GM19395 (cell line): ENCODE results near the gene A3GALT2.

Experiments used
- ATAC-seq: cut with Tn5 transposase; IDR thresholded peaks from one replicate; pipeline ENCODE4 v1.9.1; 2021; ENCODE audit warnings: mild to moderate bottlenecking, moderate library complexity; ENCODE audit not compliant: unreplicated experiment

The A3GALT2 gene

GRCh38 chr1:33332881-33333280, 12.0 kb upstream of the A3GALT2 start:
- no peak for ATAC-seq

DNA sequence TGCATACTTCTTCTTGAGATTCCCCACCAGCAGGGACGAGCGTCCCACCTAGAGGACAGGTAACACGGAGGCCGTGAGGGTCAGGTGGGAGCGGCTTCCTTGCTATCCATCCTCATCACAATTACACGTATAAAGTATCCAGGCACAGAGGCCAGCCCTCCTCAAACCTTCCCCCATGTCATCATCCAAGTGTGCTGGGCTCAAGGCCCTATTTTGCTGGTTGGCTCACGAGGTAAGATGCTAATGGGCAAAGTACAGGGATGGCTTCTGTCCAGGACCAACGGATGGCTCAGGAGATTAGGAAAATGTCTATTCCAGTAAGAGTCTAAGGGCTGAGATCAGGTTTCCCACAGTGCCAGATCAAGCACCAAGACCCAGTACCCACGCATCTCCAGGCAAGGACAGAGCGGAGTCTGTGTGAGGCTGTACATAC, 11.5 kb upstream of the A3GALT2 start:
- ATAC-seq = no peak

- ATAC-seq = no peak
Observed at GRCh38 chr1:33331444-33332356, 10.8 kb upstream of the A3GALT2 start.

GRCh38 chr1:33330906-33331305, 10.0 kb upstream of the A3GALT2 start:
- ATAC-seq = no peak

GRCh38 chr1:33330361-33330890, 9.5 kb upstream of the A3GALT2 start:
- ATAC-seq = no peak

DNA sequence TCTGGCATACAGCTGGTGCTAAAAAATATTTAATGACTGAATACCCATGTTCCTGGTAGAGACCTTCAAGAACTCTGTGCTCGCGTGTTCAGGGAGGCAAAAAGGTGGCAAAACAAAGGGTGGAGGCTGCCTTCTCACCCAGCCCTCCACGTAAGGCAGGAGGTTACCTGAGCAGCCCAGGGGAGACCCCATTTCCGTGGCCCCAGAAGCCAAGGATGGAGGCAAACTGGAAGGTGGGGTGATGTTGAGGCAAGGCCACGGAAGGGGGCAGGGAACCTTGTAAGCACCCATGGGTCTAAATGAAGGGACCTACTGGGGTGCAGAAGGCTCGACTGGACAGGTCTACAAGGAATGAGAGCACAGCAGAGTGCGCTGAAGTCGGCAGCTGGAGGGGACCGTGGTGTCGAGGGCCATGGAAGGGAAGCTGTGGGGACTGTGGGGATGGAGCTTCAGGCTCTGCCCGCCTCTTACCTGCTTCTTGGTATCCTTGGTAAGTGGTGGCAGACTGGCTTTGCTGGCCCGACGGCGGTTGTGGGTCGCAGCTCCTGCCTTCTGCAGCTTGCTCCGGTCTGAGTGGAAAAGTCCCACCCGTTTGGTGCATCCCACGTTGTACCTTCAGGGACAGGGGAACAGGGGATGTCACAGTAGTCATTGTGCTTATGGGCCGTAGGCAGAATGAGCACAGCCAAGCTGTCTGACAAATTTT, 8.9 kb upstream of the A3GALT2 start:
- ATAC-seq = no peak

DNA sequence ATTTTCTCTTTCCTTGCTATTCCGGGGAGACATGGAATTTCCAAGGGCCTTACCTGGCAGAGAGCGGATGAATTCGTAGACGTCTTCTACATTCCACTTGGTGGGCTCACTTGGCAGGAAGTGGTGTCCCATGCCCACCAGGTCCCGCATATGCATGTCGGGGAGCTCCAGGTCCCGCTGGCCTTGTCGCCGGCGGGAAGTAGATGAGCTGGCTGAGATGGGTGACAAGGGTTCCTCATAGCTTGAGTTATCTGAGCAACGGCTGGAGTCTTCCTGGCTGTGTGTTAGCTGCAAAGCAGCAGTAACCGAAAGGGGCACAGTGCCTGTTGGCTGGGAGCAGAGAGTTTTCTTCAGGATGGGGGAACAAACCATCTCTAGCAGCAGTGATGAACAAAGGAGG, 7.9 kb upstream of the A3GALT2 start:
- ATAC-seq = no peak

- ATAC-seq = no peak
Observed at GRCh38 chr1:33327587-33328325, 6.9 kb upstream of the A3GALT2 start.

DNA sequence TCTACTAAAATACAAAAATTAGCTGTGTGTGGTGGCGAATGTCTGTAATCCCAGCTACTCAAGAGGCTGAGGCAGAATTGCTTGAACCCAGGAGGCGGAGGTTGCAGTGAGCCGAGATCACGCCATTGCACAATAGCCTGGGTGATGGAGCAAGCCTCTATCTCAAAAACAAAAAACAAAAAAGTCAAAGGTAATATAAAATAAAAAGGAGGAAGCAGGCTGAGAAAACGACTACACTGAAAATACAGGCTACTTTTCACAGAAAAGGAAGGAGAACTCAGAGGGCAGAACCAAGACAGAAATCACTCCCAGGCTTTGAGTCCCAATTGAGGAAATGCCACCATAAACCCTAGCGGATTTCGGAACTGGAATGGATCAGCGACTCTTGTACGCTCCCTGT, 5.9 kb upstream of the A3GALT2 start:
- ATAC-seq = no peak

DNA sequence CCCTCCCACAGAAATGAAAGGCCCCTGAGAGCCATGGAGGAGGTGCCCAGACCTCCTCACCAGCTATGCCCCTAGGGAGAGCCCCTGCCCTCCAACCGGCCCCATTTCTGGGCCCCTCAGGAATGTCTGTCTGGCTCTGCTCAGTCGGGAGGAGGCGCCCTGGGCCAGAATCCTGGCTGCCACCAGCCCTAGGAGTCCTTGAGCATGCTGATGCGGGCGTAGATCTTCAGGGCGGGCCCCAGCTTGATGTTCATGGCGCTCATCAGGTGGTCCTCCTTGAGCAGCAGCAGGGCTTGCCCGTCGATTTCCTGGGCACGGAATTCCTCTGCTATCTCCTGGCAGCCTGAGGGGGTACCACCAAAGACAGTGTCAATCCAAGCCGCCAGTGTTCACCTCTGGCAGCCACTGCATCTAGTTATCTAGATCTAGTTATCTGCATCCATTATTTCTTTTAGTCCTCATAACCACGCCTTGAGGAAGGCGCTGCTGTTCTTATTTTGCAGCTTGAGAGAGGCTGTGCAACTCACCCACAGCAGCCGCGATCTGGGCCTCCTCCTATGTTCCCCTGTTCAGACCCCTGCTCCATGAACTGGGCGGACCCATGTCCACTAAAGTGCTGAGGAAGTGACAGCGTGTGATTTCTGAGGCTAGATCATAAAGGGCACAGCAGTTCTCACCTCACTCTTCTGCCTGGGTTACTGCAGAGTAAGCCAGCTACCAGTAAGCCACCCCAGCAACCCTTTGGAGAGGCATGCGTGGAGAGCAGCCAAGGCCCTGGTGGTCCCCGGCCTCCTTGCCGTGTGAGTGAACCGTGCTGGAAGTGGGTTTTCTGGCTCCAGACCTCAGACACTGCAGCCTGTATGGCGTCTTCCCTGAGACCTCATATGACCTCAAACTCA, 4.0 kb upstream of the A3GALT2 start:
- no peak for ATAC-seq

DNA sequence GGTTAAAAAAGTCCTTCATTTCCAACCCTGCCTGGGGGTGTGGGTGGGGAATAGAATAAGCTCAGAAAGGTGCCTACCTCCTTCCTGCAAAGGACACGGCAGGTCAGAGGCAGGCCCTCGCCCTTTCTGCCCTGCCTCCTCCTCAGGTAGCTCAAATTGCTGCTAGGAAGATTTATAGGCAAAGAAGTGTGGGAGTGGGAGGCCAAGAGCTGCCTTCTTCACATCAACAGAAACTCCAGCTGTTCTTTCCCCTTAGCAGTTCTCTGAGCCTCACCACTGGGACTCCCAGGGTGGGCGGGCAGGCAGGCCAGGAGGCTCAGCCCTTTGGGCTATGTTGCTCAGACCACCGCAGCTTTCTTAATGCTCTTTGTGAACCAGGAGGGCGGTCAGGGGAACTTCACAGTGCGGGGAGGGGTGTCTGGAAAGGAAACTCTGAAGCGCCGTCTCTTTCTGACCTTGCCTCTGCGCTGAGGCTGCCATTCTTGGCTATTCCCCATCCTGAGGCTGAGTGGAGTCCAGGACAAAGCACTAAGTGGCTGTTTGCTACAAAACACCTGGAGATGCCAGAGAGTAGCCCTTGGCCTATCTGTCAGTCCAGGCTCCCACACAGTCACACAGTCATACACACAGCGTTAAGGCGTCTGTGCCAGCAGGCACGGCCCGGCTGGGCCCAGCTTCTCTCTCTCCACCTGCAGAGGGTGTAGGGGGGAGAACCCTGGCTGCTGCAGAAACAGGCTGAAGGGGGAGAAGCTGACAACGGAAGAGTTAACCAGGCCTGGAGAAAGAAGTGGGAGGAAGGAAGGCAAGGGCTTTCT, 3.0 kb upstream of the A3GALT2 start:
- no peak for ATAC-seq

- ATAC-seq = no peak
Observed at GRCh38 chr1:33322870-33323585, 2.1 kb upstream of the A3GALT2 start.

DNA sequence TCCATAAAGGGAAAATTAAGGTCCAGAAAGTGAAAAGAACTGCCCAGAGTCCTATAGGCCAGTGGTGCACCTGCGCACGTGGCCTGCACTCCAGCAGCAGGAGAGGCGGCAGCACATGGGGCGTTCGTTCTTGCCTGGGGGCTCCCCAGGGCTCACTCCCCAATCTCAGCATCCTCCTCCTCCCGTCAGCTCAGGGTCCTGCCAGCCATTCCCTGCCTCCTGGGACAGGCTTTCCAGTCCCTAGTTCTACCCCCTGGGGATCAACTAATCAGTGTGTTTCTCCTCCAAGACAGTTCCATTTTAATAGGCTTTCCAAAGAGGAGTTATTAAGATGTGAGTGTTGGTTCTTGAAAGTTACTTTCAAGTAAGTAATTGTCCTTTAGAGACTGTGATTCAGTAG, 1.2 kb upstream of the A3GALT2 start:
- no peak for ATAC-seq

DNA sequence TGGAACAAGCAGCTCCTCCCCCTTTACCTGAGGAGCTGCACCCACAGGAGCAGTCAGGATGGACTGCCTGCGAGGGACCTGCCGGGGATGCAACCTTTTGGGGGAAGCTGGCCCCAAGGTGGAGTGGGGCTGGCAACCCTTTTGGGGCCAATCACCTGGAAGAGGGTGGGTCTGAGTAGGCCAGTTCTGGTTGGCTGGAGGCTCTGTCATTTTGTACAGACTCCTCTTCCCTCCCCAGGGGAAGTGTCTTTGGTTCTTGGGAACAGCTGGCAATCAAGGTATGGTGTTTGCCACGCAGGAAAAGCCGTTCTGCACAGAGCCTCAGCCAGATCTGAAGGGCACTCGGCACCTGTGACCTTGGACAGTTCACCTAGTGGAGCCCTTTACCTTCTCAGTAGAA, 280 bp upstream of the A3GALT2 start:
- ATAC-seq = no peak

GRCh38 chr1:33319949-33320618, 814 bp downstream of the A3GALT2 start:
- no peak for ATAC-seq

GRCh38 chr1:33319186-33319948, 1.5 kb downstream of the A3GALT2 start:
- no peak for ATAC-seq

GRCh38 chr1:33317946-33318345, 3.0 kb downstream of the A3GALT2 start:
- no peak for ATAC-seq
